ENCODE measurements around the gene STK38L.

The STK38L gene

GRCh38 chr12:27319409-27319808, 75.3 kb downstream of the STK38L start:
- no peaks in the 10 kb centered on the region for H3K27me3 ChIP-seq
- no peak overlapping the region for H3K27ac ChIP-seq
- H3K36me3 ChIP-seq = peaks cover 100% of the 10 kb centered on the region
- H3K9me3 ChIP-seq = no peaks in the 10 kb centered on the region
- no peaks in the 10 kb centered on the region for H3K4me1 ChIP-seq (ENCODE audit: control insufficient read depth in 1 of 2, insufficient read depth in 1 of 2, low read depth in 1 of 2, low read length in 1 of 2)
- TF ChIP-seq CTCF (IDR thresholded peaks at IDR 0.05) = no peak
- no peak overlapping the region for H3K4me3 ChIP-seq (ENCODE audit: low read depth in 1 of 2, low read length in 1 of 2)

- H3K27ac ChIP-seq = no peak overlapping the region
Observed at GRCh38 chr12:27319848-27320247, 75.8 kb downstream of the STK38L start.

GRCh38 chr12:27324530-27324929, 80.4 kb downstream of the STK38L start:
- H3K4me3 ChIP-seq (ENCODE audit: low read depth in 1 of 2, low read length in 1 of 2) = no peak overlapping the region
- no peaks in the 10 kb centered on the region for H3K9me3 ChIP-seq
- no peaks in the 10 kb centered on the region for H3K4me1 ChIP-seq (ENCODE audit: control insufficient read depth in 1 of 2, insufficient read depth in 1 of 2, low read depth in 1 of 2, low read length in 1 of 2)
- no peaks in the 10 kb centered on the region for H3K27me3 ChIP-seq
- H3K36me3 ChIP-seq = peaks cover 86% of the 10 kb centered on the region
- no peak overlapping the region for H3K27ac ChIP-seq
- TF ChIP-seq CTCF (IDR thresholded peaks at IDR 0.05) = no peak

More at GRCh38 chr12:27319848-27320247, 75.8 kb downstream of the STK38L start:
- H3K36me3 ChIP-seq = peaks cover 97% of the 10 kb centered on the region
- no peaks in the 10 kb centered on the region for H3K4me1 ChIP-seq (ENCODE audit: control insufficient read depth in 1 of 2, insufficient read depth in 1 of 2, low read depth in 1 of 2, low read length in 1 of 2)
- H3K27me3 ChIP-seq = no peaks in the 10 kb centered on the region
- no peak for TF ChIP-seq CTCF (IDR thresholded peaks at IDR 0.05)
- no peak overlapping the region for H3K4me3 ChIP-seq (ENCODE audit: low read depth in 1 of 2, low read length in 1 of 2)
- H3K9me3 ChIP-seq = no peaks in the 10 kb centered on the region

GRCh38 chr12:27330846-27331245, 86.8 kb downstream of the STK38L start:
- no peak for TF ChIP-seq CTCF (IDR thresholded peaks at IDR 0.05)
- H3K27ac ChIP-seq = no peak overlapping the region
- peaks cover 26% of the 10 kb centered on the region for H3K36me3 ChIP-seq
- H3K4me3 ChIP-seq (ENCODE audit: low read depth in 1 of 2, low read length in 1 of 2) = no peak overlapping the region
- H3K9me3 ChIP-seq = no peaks in the 10 kb centered on the region
- H3K4me1 ChIP-seq (ENCODE audit: control insufficient read depth in 1 of 2, insufficient read depth in 1 of 2, low read depth in 1 of 2, low read length in 1 of 2) = peaks cover 13 to 23% of the 10 kb centered on the region in 2 experiments
- peaks cover 50% of the 10 kb centered on the region for H3K27me3 ChIP-seq

GRCh38 chr12:27331291-27331926, 87.3 kb downstream of the STK38L start:
- no peak for TF ChIP-seq CTCF (IDR thresholded peaks at IDR 0.05)
- H3K27ac ChIP-seq = no peak overlapping the region

More at GRCh38 chr12:27331291-27331926, 87.3 kb downstream of the STK38L start:
- Histone ChIP-seq H3K4me3 (ENCODE audit: low read depth in 1 of 2, low read length in 1 of 2) (no peak overlapping the region), H3K36me3 (peaks cover 20% of the 10 kb centered on the region), H3K9me3 (no peaks in the 10 kb centered on the region), H3K27me3 (peaks cover 50% of the 10 kb centered on the region), H3K4me1 (ENCODE audit: control insufficient read depth in 1 of 2, insufficient read depth in 1 of 2, low read depth in 1 of 2, low read length in 1 of 2) (peaks cover 13 to 23% of the 10 kb centered on the region in 2 experiments)

All from neutrophil (primary cell).